Neural progenitor cell (in vitro differentiated cells): Measurements from ENCODE around the gene SPTBN5.

Source experiments
- CTCF ChIP-seq: fragments of 200-600 bp; sonication (generic); IDR thresholded peaks from 2 replicates; pipeline ENCODE4 v1.5.1; 2017; ENCODE audit warnings: antibody characterized with exemption, mild to moderate bottlenecking
- EZH2 ChIP-seq: fragments of 200-600 bp; sonication (generic); IDR thresholded peaks from 2 replicates; pipeline ENCODE4 v1.6.1; 2017; ENCODE audit warnings: antibody characterized with exemption, mild to moderate bottlenecking, moderate library complexity
- EZH2phosphoT487 ChIP-seq: fragments of 200-600 bp; sonication (generic); IDR thresholded peaks from 2 replicates; pipeline ENCODE4 v1.6.1; 2017; ENCODE audit warnings: antibody characterized with exemption

GRCh38 chr15:41876689-41877088 is 17.2 kb downstream of the SPTBN5 start:
- no peak for TF ChIP-seq CTCF
- TF ChIP-seq EZH2 = no peak
- no peak for TF ChIP-seq EZH2phosphoT487
